Body of pancreas (tissue), 4 donors: Measurements from ENCODE around the gene HMX2.

Experiments used
- POLR2A ChIP-seq, 3 donors: fragments of 450-650 bp; IDR thresholded peaks; one replicate each; pipeline ENCODE4 v1.6.1; 2016; ENCODE audit warnings: antibody characterized with exemption in 3 of 3, mild to moderate bottlenecking in 2 of 3
- TF ChIP-seq, protein P1 (sequence below), 7 experiments: fragments of 450-650 bp in 4 of 7; fragments of 200-600 bp in 3 of 7; sonication (generic) in 3 of 7; IDR thresholded peaks; one replicate each; pipeline ENCODE4 v1.5.1; 2016 to 2019; ENCODE audit warnings: antibody characterized with exemption in 7 of 7

DNA sequence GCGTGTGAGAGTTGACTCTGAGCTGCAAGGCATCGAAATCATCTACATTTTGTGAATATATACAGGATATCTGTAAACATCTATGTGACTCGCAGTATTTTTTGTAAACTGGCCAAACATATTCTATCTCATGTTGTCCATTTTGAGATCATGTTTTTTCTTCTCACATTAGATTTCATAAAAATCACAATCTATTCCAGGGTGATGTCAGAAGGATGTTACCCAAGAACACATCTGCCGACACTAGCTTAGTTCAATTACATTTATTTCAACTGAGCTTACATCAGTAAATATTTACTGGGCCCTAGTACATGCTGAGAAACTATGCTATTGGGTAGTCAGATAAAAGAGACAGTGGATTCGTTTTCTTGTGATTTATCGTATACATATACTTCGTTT lies 3.8 kb downstream of the HMX2 start:
- TF ChIP-seq, protein P1, sequence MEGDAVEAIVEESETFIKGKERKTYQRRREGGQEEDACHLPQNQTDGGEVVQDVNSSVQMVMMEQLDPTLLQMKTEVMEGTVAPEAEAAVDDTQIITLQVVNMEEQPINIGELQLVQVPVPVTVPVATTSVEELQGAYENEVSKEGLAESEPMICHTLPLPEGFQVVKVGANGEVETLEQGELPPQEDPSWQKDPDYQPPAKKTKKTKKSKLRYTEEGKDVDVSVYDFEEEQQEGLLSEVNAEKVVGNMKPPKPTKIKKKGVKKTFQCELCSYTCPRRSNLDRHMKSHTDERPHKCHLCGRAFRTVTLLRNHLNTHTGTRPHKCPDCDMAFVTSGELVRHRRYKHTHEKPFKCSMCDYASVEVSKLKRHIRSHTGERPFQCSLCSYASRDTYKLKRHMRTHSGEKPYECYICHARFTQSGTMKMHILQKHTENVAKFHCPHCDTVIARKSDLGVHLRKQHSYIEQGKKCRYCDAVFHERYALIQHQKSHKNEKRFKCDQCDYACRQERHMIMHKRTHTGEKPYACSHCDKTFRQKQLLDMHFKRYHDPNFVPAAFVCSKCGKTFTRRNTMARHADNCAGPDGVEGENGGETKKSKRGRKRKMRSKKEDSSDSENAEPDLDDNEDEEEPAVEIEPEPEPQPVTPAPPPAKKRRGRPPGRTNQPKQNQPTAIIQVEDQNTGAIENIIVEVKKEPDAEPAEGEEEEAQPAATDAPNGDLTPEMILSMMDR (IDR thresholded peaks at IDR 0.05), result no peak
- TF ChIP-seq POLR2A (IDR thresholded peaks at IDR 0.05), result no peak
